Stimulated activated CD8-positive, alpha-beta memory T cell treated with anti-CD3 and anti-CD28 coated beads, Interleukin-12 subunit alpha, Interleukin-12 subunit beta, amount 100 ng/mL, for 4 hours (primary cell): ENCODE measurements around the gene APH1B.

Source experiments
- DNase-seq: peaks from one replicate; pipeline ENCODE4 v3.0.0-alpha.2; 2020; ENCODE audit warnings: low read depth

APH1B gene

GRCh38 chr15:63353261-63353660, 75.9 kb downstream of the APH1B start:
- DNase-seq: no peak

- DNase-seq: no peak
Observed at GRCh38 chr15:63353887-63354286, 76.5 kb downstream of the APH1B start.

- no peak for DNase-seq
Observed at GRCh38 chr15:63354821-63355650, 77.6 kb downstream of the APH1B start.

GRCh38 chr15:63357061-63357460, 79.7 kb downstream of the APH1B start:
- DNase-seq: no peak

- no peak for DNase-seq
Observed at GRCh38 chr15:63357731-63358130, 80.3 kb downstream of the APH1B start.

GRCh38 chr15:63358241-63359029, 81.0 kb downstream of the APH1B start:
- DNase-seq: no peak
